Midbrain (tissue), 1 donor: ENCODE data around the gene SLC25A25.
"Not testable (repeated sequence)": the region's sequence is repeated elsewhere in the genome, so short reads cannot be mapped to it uniquely, and the experiment has no call there.

Experiments used
- DNase-seq: peaks from one replicate; lab custom pipeline; 2025; lab: John Stamatoyannopoulos, UW

SLC25A25 gene

GRCh38 chr9:128051932-128052709 lies 15.9 kb upstream of the SLC25A25 start:
- DNase-seq: no peak

GRCh38 chr9:128053560-128053959 lies 14.5 kb upstream of the SLC25A25 start:
- DNase-seq: peak; percentile 26

- no peak for DNase-seq
Observed at GRCh38 chr9:128054087-128054486, 13.9 kb upstream of the SLC25A25 start.

GRCh38 chr9:128055344-128056040 lies 12.5 kb upstream of the SLC25A25 start:
- DNase-seq: peak; percentile 56

- DNase-seq: no peak
Observed at GRCh38 chr9:128056086-128056485, 11.9 kb upstream of the SLC25A25 start.

GRCh38 chr9:128056887-128057723 lies 10.9 kb upstream of the SLC25A25 start:
- DNase-seq: no peak

DNA sequence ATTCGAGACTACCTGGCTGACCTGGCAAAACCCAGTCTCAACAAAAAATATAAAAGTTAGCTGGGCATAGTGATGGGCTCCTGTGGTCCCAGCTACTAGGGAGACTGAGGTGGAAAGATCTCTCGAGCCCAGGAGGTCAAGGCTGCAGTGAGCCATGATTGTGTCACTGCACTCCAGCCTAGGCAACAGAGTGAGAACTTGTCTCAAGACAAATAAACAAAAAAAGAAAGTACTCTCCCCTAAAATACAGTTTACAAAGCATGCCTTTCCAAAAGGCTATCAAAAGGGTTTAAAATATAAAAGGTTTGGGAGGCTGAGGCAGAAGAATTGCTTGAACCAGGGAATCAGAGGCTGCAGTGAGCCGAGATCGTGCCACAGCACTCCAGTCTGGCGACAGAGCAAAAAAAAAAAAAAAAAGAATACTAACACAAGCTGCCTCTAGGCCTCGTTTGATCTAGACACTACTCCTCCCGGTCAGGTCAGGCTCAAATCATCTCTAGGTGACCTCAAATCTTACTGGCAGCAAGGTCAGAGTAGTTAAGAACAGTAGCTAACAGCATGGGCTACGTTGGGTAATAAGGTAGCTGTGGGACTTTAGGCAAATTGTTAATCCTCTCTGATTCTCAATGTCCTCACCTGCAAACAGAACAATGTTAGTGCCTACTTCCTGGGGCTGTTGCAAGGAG lies 10.2 kb upstream of the SLC25A25 start:
- no peak for DNase-seq

DNA sequence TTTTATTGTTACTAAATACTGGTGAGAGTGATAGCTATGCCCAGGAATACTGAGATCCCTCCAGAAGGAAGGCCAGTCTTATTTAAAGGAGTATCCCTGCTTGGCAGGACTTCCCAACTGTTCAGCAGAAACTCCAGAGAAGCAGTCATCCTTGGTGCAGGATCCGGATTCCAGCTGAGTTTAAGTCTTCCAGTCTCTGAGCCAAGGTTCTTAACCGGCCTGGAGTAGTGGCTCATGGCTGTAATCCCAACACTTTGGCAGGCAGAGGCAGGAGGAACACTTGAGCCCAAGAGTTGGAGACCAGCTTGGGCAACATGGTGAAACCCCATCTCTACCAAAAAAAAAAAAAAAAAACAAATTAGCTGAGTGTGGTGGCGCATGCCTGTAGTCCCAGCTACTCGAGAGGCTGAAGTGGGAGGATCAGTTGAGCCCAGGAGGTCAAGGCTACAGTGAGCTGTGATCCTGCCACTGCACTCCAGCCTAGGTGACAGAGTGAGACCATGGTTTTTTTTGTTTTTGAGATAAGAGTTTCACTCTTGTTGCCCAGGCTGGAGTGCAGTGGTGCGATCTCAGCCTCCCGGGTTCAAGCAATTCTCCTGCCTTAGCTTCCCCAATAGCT lies 8.6 kb upstream of the SLC25A25 start:
- DNase-seq: no peak

DNA sequence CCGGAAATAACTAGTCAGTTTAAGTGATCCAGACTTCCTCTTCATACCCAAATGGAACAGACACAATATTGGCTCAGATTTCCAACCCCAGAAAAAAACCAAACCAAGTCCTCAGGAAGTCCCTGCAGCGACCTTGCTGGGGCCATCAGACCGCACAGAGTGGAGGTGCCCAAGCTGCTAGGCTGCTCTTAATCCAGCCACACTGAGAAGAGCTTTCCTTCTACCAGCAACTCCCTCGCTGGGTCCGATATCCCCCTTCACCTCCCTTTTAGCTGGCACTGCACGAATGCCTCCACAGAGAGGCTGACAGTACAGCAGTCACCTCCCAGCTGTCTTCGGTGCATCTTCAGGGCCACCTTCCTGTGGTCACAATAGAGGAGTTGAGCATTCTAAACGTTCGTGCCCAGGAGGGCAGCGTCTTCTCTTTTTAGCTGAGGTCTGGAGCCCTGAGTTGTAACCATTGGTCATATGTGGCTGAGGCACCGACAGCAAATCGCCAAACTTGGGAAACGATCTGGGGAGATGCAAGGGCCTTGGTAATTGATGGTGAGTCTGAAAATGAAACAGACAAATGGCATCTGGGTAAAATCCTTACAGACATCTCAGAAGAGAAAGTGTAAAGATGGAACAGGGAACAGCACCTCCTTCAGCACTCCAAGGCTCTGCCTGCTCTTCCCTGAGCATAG lies 6.6 kb upstream of the SLC25A25 start:
- no peak for DNase-seq

GRCh38 chr9:128062279-128062678 lies 5.8 kb upstream of the SLC25A25 start:
- DNase-seq: no peak

- DNase-seq: no peak
Observed at GRCh38 chr9:128062846-128063831, 4.9 kb upstream of the SLC25A25 start.

DNA sequence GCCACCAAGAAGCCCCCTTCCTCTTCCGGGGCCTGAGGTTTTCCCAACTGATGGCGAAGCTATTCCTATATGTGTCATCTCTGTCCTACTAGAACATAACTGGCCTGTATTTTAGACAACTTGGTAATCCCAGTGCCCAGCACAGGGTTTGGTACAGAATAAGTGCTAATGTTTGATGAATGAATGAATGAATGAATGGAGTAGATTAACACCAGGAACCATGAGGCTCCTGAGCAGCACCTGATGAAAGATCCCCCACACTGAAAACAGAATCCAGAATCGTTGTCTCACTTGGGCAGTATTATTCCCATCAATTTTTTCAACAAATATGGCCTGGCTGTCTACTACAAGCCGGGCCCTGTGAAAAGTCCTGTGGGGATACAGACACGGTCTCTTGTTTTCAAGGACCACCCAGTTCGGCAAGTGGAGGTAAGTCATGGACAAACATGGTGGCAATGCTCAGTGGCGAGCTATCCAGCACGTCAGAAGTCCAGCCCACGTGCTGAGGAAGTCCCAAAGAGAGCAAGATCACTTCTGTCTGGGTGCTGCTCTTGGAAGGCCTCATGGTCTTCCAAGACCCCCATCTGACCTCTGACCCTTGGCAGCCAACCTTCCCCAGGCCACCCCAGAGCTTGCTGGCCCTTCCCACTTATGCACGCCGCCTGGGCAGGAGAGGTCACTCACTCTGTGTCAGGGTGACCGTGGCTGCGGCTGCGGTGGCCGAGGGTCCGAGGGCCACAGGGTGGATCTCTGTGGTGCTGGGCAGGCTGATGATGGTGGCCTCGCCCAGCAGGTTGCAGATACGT lies 1.9 kb upstream of the SLC25A25 start:
- DNase-seq: no peak

DNA sequence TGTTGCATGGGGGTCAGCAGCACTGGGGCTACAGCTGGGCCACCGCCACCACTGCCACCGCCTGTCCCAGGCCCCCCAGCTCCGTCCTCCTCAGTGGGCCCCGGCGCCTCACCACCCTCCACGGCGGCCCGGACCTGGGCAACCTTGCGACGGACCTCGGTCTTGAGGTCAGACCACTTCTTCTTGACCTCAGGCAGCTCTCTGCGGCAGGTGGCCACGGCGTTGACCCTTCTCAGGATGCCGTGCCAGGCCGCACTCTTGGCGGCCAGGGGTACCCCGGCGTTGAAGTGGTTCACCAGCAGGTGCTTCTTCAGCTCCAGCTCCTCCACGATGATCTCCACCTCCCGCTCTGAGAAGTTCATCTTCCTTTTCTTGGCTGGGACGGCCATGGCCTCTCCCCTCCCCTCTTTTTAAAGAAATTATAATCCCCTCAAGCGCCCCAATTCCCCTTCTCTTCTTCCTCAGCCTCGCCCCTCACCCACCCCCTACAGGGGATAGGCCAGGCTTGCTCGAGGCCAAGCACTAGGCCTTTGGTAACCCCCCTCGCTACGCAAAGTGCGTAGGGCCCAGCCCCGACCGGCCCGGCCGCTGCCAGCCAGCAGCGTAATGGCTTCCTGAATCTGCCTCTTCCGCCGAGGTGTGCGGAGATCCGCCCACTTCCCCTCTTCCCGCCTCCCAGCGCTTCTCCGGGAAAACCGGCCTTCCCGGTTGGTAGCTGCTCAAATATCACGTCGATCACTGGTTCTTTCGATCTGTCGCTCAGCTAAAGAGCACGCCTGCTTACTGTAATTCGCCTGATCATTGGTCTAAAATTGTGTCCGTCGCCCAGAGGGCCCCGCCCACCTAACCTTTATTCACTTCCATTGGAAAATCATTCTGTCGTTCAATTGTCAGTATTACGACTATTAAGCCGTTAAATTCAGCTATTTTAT lies 1.1 kb upstream of the SLC25A25 start, which contains the start of gene NAIF1:
Gene NAIF1 (minus strand): TSS at position 608 of the 932 bp plus-strand sequence. CDS start 219 bp downstream, at position 389.
- peak; percentile 99 for DNase-seq

GRCh38 chr9:128068386-128069205 lies 564 bp downstream of the SLC25A25 start:
- DNase-seq: no peak

DNA sequence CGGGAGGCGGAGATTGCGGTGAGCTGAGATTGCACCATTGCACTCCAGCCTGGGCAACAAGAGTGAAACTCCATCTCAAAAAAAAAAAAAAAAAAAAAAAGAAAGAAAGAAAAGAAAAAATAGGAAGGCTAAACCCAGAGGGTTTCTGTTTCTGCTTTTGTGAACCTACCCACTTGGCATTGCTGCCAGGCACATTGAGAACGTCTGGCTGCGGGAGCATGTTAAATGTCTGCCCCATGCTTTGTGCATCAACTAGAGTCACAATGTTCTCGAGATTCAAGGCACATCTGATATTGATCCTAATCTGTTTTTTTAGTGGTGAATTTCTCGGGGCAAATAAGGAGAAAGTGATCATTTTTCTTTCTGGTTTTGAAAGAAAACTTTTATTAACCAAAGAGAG lies 2.8 kb downstream of the SLC25A25 start:
- DNase-seq: peak; percentile 43

GRCh38 chr9:128071475-128071874 lies 3.4 kb downstream of the SLC25A25 start:
- DNase-seq: not testable (repeated sequence)
